ENCODE results near the gene GLP2R. TPM values are rescaled to one million over a fixed set of nuclear protein-coding genes. Genes with fewer than 3 reads are reported as not detected.
A peak's percentile ranks its signal among the peaks of the same experiment; 100 is the strongest.

The GLP2R gene
- total RNA-seq, 1 donor from 2014 or later = not detected

- no peak for DNase-seq
These were observed 11.3 kb upstream of the GLP2R start for GRCh38 chr17:9814337-9814945.

GRCh38 chr17:9816472-9816871, 9.3 kb upstream of the GLP2R start:
- no peak for DNase-seq

- peak; percentile 32 for DNase-seq
These were observed 8.6 kb upstream of the GLP2R start for GRCh38 chr17:9817086-9817485.

DNA sequence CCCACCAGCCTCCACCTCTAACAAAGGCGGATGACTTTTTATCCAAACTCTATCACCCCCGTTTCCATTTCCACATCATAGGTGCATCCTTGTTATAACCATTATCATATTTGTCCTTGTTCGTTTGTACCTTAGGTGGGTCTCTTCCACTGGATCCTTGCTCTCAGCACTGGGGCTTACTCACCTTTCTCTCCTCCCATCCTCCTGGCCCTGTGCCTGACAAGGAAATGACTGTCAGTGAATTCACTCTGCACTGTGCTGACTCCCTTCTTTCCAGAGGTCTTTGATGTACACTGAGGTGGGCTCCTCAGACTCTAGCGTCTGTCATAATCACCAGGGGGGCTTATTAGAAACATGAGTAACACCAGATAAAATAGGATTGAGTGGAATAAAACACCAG, 7.0 kb upstream of the GLP2R start:
- DNase-seq = no peak

GRCh38 chr17:9820448-9820847, 5.3 kb upstream of the GLP2R start:
- no peak for DNase-seq

GRCh38 chr17:9821921-9822320, 3.8 kb upstream of the GLP2R start, which contains the start of gene GSG1L2:
Gene GSG1L2 (minus strand): TSS chr17:9822079. CDS start chr17:9822071, 8 bp downstream.
- DNase-seq = no peak

GRCh38 chr17:9824094-9824493, 1.6 kb upstream of the GLP2R start:
- DNase-seq = no peak

- DNase-seq = no peak
These were observed 856 bp upstream of the GLP2R start for GRCh38 chr17:9824797-9825338.

GRCh38 chr17:9828296-9829295, 2.9 kb downstream of the GLP2R start:
- DNase-seq = no peak

DNA sequence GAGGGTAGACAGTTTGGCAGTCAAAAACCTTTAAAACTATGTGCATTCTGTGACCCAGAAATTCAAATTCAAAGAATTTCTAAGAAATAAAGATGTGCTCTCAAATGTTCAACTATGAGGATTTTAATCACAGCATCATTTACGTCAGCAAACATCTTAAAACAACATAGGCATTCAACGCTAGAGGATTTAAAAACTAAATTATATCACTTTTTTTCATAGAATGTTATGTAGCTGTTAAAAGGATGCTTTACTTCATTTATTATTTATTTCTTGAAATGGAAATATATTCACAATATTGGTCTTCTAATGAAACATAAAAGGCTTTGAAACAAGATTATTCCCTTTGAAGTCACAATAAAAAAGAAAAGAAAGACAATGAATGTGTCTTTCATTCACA, 3.6 kb downstream of the GLP2R start:
- no peak for DNase-seq

DNA sequence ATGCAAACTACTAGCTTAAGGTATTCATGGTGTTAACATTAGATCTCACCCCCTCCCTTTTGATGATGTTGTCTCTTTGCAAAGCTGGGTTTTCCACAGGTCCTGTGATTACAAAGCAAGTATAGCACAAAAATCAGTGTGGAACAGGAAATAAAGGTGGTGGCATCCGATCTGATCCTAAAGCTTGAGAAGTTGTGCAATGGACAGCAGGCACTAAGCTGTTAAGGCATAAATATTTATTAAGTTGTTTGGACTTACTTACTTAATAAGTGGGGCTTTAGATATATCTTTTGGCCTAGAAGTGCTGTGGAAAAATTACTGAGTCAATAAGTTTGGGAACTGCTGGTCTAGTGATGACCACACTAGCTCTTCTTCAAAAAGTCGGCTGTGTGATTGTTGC, 5.0 kb downstream of the GLP2R start:
- DNase-seq = no peak

DNA sequence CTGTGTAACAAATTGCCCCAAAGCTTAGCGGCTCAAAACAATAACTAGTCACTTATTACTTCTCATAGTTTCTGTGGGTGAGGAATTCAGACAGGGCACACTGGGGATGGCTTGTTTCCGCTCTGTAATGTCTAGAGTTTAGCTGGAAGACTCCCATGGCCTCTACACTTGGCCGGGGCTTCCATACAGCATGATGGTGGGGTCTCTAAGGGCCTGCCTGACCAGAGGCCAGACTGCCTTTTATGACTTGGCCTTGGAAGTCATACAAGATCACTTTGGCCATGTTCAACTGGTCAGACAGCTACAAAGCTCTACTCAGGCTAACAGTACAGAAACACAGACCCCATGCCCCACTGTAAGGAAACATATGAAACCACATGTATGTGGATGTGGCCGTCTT, 8.2 kb downstream of the GLP2R start:
- no peak for DNase-seq

DNA sequence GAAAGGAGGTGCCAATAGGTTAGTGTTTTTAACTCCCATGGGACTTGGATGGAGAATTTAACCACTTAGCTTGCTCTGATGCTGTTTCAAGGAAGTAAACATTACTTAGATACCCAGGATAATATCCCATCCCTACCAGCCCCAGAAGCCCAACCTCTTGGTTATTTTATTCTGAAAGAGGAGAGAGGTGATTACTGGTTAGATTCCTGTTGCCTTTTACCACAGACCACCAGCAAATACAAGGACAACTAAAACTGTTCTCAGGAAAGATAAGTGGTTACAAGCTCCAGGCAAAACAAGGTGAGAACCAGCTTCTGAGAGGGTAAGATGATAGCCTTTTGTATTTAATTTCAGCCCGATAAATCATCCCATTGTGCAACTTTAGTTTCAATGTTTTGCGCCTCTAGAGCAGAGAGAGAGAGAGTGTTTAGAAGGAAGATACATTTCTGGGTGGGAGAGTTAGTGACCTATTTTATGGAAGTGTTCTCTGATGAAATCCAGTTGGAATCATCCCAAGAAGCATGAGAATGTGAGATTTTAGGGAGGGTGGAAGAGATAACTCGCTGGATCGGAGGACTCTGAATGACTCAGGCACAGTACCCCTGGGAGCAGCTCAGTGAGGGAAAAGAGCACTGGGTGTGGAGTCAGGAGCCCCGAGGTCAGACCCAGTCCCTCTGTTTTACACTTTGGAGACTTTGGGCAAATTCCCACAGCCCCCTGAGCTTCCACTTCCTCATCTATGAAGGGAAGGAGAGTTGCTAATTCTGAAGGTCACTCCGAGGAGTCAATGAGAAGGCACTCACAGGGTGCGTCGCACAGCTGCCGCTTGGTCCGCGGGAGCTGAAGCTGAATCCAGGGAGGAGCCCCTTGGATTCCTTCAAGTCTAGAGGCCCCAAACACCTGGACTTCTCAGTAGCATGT, 12.1 kb downstream of the GLP2R start:
- no peak for DNase-seq

DNA sequence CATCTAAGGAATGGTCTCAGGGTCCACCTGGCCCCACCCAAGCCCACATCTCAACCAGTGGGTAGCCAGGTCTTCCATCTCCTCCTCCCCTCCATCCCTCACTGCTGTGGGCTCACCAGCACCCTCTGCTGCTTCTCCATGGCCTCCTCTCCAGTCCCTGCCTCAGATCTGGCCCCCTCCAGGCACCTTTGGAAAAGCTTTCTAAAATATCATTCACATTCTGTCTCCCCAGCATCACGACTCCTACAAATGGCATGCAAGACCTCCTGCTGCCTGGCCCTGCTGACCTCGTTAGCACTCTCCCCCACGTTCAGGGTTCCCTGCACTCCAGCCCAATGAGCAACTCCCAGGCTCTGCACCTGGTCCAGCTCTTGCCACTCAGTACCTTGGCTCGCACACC, 13.7 kb downstream of the GLP2R start:
- no peak for DNase-seq

DNA sequence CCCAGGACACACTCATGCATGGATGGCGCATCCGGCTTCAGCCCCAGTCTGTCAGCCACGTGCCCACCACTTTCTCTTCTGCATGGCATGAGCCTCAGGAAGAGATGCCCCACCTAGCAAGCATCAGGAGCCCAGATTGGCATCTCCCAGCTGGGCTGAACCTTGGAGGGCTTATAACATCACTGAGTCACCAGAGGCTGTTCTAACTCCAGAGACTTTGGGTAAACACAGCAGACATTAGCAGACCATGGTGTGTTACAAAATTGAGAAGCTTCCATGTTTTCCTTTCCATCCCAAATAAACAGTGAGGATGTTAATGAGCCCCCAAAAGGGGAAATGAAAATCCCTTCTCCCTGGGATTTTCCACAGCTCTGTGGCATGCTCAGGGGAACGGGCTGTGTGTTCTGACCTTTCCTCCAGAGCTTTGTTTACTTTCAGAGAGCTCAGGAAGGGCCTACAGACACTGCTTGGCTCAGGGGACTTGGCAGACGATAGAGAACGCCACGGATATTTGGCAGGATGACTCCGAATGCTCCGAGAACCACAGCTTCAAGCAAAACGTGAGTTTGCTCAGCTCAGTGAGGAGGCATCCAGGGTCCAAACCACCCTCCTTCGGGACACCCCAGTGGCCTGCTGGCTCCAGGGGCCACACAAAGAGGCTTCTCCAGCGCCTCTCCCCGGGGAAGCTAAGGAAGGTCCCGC, 16.5 kb downstream of the GLP2R start:
- no peak for DNase-seq

- no peak for DNase-seq
These were observed 17.7 kb downstream of the GLP2R start for GRCh38 chr17:9843152-9844010.

- no peak for DNase-seq
These were observed 18.4 kb downstream of the GLP2R start for GRCh38 chr17:9844153-9844552.

- no peak for DNase-seq
These were observed 19.6 kb downstream of the GLP2R start for GRCh38 chr17:9845306-9845705.

DNA sequence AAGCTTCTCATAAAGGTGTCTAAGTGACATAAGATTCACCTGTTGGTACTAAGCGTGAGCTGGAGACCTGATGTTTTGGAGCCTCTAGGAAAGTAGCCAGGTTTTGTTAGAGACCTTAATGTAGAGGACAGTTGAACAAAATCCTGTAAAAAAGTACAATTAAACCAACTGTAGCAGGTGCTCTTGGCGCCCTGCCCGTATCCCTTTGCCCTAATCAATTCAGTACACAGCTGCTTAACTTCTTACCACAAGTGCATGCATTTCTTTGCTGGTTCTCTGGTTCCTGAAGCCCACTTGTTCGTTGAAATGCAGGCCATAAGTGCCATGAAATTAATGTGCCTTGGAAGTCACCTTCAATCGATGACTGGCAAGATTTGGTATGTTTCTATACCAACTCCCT, 24.4 kb downstream of the GLP2R start:
- no peak for DNase-seq

- DNase-seq = no peak
These were observed 28.5 kb downstream of the GLP2R start for GRCh38 chr17:9854255-9854654.

GRCh38 chr17:9855036-9855435, 29.3 kb downstream of the GLP2R start:
- no peak for DNase-seq
